Measurements from ENCODE around the gene CAMKK1.
A peak's percentile ranks its signal among the peaks of the same experiment; 100 is the strongest.

The CAMKK1 gene

GRCh38 chr17:3917391-3917931, 24.6 kb upstream of the CAMKK1 start:
- DNase-seq (ENCODE audit: insufficient read length, low spot score) (no peak), FAIRE-seq (no peak)

GRCh38 chr17:3916825-3917224, 24.0 kb upstream of the CAMKK1 start:
- FAIRE-seq (no peak), DNase-seq (ENCODE audit: insufficient read length, low spot score) (no peak)
- no peak for TF ChIP-seq CTCF (IDR thresholded peaks at IDR 0.05; ENCODE audit: insufficient read depth, missing control alignments)

More at GRCh38 chr17:3917391-3917931, 24.6 kb upstream of the CAMKK1 start:
- no peak for TF ChIP-seq CTCF (IDR thresholded peaks at IDR 0.05; ENCODE audit: insufficient read depth, missing control alignments)

- no peak for FAIRE-seq
Measured at GRCh38 chr17:3915995-3916696, 23.3 kb upstream of the CAMKK1 start, which contains the start of gene P2RX1. Gene P2RX1, minus strand, starts transcription at chr17:3916465. Its CDS starts 240 bp downstream, at chr17:3916225.

GRCh38 chr17:3915581-3915994, 22.7 kb upstream of the CAMKK1 start:
- no peak for TF ChIP-seq CTCF (IDR thresholded peaks at IDR 0.05; ENCODE audit: insufficient read depth, missing control alignments)
- FAIRE-seq, result no peak
- no peak for DNase-seq (ENCODE audit: insufficient read length, low spot score)

More at GRCh38 chr17:3915995-3916696, 23.3 kb upstream of the CAMKK1 start, which contains the start of gene P2RX1:
- no peak for TF ChIP-seq CTCF (IDR thresholded peaks at IDR 0.05; ENCODE audit: insufficient read depth, missing control alignments)
- DNase-seq (ENCODE audit: insufficient read length, low spot score), result no peak

- TF ChIP-seq CTCF (IDR thresholded peaks at IDR 0.05; ENCODE audit: insufficient read depth, missing control alignments), result no peak
- DNase-seq (ENCODE audit: insufficient read length, low spot score), result no peak
- no peak for FAIRE-seq
Measured at GRCh38 chr17:3914312-3914670, 21.4 kb upstream of the CAMKK1 start.

GRCh38 chr17:3913531-3914311, 20.9 kb upstream of the CAMKK1 start:
- FAIRE-seq, result no peak
- TF ChIP-seq CTCF (IDR thresholded peaks at IDR 0.05; ENCODE audit: insufficient read depth, missing control alignments), result peak; percentile 69
- peak; percentile 82 for DNase-seq (ENCODE audit: insufficient read length, low spot score)
